ENCODE measurements around the gene BRD8. TPM values are rescaled to one million over a fixed set of nuclear protein-coding genes. Genes with fewer than 3 reads are reported as not detected.
"Not testable (repeated sequence)": the region's sequence is repeated elsewhere in the genome, so short reads cannot be mapped to it uniquely, and the experiment has no call there.

The BRD8 gene
- total and polyA plus RNA-seq, 2 donors (not counting 3 experiments of a cell fraction or from before 2014, with no cell fraction given): 38.2 to 73.7 TPM

GRCh38 chr5:138210985-138211384 is 32.6 kb upstream of the BRD8 start:
- DNase-seq (ENCODE audit: low read depth, low spot score): no peak
- no peak for FAIRE-seq
- peaks cover 46% of the 10 kb centered on the region for H3K79me2 ChIP-seq (ENCODE audit: control insufficient read depth, insufficient read depth, low read length)
- dilution Hi-C loops (cut with MboI; ENCODE audit: extremely low pct_ligation_motif_present, low sequenced_read_pairs) (no loop called here), intact Hi-C loops (cut with micrococcal nuclease) (no loop called here)
- no peaks in the 10 kb centered on the region for H3K27me3 ChIP-seq (ENCODE audit: control insufficient read depth in 2 of 2, insufficient read depth in 2 of 2, low read length in 2 of 2)
- no peaks in the 10 kb centered on the region for H3K36me3 ChIP-seq (ENCODE audit: control insufficient read depth in 2 of 2, extremely low read depth in 1 of 2, insufficient read depth in 2 of 2, low read length in 2 of 2)
- peaks cover 11% of the 10 kb centered on the region for H3K4me1 ChIP-seq (ENCODE audit: control insufficient read depth, extremely low read depth, insufficient read depth, low read length)
- TF ChIP-seq POLR2AphosphoS5 (IDR thresholded peaks at IDR 0.05; ENCODE audit: insufficient read depth, low read depth, low read length) (no peak), POLR2A (IDR thresholded peaks at IDR 0.05; ENCODE audit: low read depth, low read length) (no peak), CTCF (IDR thresholded peaks at IDR 0.05; ENCODE audit: extremely low read depth in 1 of 2, insufficient read depth in 1 of 2, low read depth in 1 of 2, low read length in 2 of 2) (no peak), EZH2 (IDR thresholded peaks at IDR 0.05; ENCODE audit: borderline replicate concordance, low read depth, low read length, severe bottlenecking) (no peak), JUN (IDR thresholded peaks at IDR 0.05; ENCODE audit: borderline replicate concordance, insufficient read depth, insufficient read length, low read depth) (no peak), FOS (IDR thresholded peaks at IDR 0.05; ENCODE audit: borderline replicate concordance, insufficient read depth, low read length) (no peak)
- no peak overlapping the region for H3K4me2 ChIP-seq (ENCODE audit: insufficient read depth, low read length)
- ChIA-PET CTCF (no interaction called here), POLR2A (no interaction called here)
- H3K9me3 ChIP-seq (replicated peaks; ENCODE audit: control insufficient read depth, insufficient read depth, low read length): no peaks in the 10 kb centered on the region
- H3K9me1 ChIP-seq (replicated peaks; ENCODE audit: control insufficient read depth, extremely low read depth, insufficient read depth, low read length): no peaks in the 10 kb centered on the region
- H3K4me3 ChIP-seq (replicated peaks in 1 of 3; ENCODE audit: insufficient read depth in 1 of 3, low read depth in 1 of 3, low read length in 3 of 3): no peak overlapping the region
- no peaks in the 10 kb centered on the region for H4K20me1 ChIP-seq (replicated peaks; ENCODE audit: control insufficient read depth, extremely low read depth, insufficient read depth, low read length)
- H2AFZ ChIP-seq (ENCODE audit: low read depth, low read length): no peak overlapping the region
- BruUV-seq (replicated peaks): no TSS peak
- H3K9ac ChIP-seq (replicated peaks; ENCODE audit: extremely low read depth, insufficient read depth, low read length): no peak overlapping the region
- no peak overlapping the region for H3K27ac ChIP-seq (ENCODE audit: insufficient read depth, low read depth, low read length)

GRCh38 chr5:138193859-138194258 is 15.4 kb upstream of the BRD8 start:
- CTCF ChIA-PET; H4K20me1 ChIP-seq (replicated peaks; ENCODE audit: control insufficient read depth, extremely low read depth, insufficient read depth, low read length); H3K79me2 ChIP-seq (ENCODE audit: control insufficient read depth, insufficient read depth, low read length): not testable (repeated sequence)

More at GRCh38 chr5:138193859-138194258, 15.4 kb upstream of the BRD8 start:
- DNase-seq (ENCODE audit: low read depth, low spot score); FAIRE-seq; dilution Hi-C loops (cut with MboI; ENCODE audit: extremely low pct_ligation_motif_present, low sequenced_read_pairs); H3K4me2 ChIP-seq (ENCODE audit: insufficient read depth, low read length); H3K9me3 ChIP-seq (replicated peaks; ENCODE audit: control insufficient read depth, insufficient read depth, low read length); H3K9me1 ChIP-seq (replicated peaks; ENCODE audit: control insufficient read depth, extremely low read depth, insufficient read depth, low read length); BruUV-seq (replicated peaks); H3K4me1 ChIP-seq (ENCODE audit: control insufficient read depth, extremely low read depth, insufficient read depth, low read length); H3K27me3 ChIP-seq (ENCODE audit: control insufficient read depth in 2 of 2, insufficient read depth in 2 of 2, low read length in 2 of 2); H3K27ac ChIP-seq (ENCODE audit: insufficient read depth, low read depth, low read length); H3K9ac ChIP-seq (replicated peaks; ENCODE audit: extremely low read depth, insufficient read depth, low read length); H2AFZ ChIP-seq (ENCODE audit: low read depth, low read length); intact Hi-C loops (cut with micrococcal nuclease); POLR2A ChIA-PET; H3K4me3 ChIP-seq (replicated peaks in 1 of 3; ENCODE audit: insufficient read depth in 1 of 3, low read depth in 1 of 3, low read length in 3 of 3): not testable (repeated sequence)
- H3K36me3 ChIP-seq (ENCODE audit: control insufficient read depth in 2 of 2, extremely low read depth in 1 of 2, insufficient read depth in 2 of 2, low read length in 2 of 2): peaks cover 16 to 23% of the 10 kb centered on the region in 2 experiments

Measured in endothelial cell of umbilical vein (primary cell).